AG09309 (cell line): ENCODE data around the gene ATXN7L1.

Experiments used
- DNase-seq: peaks from one replicate; pipeline ENCODE4 v3.0.0-alpha.2; 2010; ENCODE audit warnings: low read depth
- H3K4me3 ChIP-seq: 2 replicates; pipeline ENCODE4 v1.5.1; 2011; ENCODE audit warnings: mild to moderate bottlenecking, low read depth, low read length, moderate library complexity; ENCODE audit not compliant: control insufficient read depth
- CTCF ChIP-seq: IDR thresholded peaks from 2 replicates; pipeline ENCODE4 v1.5.1; 2011; ENCODE audit warnings: mild to moderate bottlenecking, low read depth, low read length, inconsistent platforms; ENCODE audit not compliant: insufficient read depth, control insufficient read depth; ENCODE audit errors: missing control alignments

ATXN7L1 gene

DNA sequence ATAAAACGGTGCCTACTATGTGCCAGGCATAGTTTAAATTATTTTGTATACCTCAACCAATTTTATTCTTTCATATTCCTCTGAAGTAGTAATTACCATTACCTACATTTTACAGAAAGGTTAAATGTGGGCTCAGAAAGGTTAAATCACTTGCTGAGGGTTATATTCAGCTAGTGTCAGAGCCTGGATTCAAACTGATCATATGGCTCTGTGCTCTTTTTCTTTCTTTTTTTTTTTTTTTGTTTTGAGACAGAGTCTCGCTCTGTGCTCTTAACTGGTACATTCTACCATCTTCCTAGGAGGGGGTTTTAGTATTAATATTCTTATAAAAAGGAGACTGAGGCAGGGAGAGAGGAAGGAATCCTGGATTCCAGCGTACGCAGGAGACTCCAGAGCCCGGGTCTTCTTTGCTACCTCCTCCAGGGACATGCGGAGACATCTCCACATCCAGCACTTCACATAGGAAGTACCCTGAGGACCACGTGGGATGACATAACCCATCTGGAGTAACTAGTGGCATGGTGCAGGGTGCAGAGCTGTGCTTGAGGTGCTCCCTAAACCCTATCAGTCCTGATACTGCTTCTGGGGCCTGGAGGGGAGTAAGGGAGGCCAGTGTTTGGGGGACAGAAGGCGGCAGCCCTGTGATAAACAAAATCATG, 29.6 kb upstream of the ATXN7L1 start:
- H3K4me3 ChIP-seq: no peak overlapping the region
- TF ChIP-seq CTCF: no peak
- DNase-seq: no peak

DNA sequence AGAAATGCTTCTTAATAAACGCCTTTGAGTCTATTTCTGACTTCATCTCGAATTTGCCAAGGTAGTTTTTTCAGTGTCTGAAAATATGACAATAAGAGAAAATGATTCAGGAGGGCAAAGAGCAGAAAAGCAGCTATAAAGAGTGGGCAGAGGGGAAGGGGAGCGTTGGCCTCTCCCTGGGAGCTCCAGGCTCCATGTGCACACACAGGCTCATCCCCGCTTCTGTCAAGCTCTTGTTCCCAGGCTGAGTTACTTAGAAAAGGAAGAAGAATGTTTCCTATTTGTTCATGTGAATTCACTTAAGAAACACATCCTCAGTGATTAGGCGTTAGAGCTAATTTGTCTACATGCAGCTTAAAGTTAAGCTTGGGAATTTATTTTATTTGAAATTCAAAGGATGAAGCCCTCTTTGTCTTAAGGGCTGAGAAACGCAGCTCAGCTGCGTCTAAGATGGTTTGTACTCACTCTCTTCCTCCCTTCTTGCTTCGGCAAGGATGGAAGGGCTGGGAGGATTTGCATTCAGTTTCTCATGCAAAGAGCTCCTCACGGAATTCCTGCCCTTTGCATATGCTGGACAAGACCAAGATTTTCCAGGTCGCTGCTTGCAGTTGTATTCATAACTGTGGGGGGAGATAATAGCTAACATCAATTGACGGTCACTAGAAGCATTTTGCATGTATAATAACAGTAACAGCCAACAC, 29.0 kb upstream of the ATXN7L1 start:
- no peak for TF ChIP-seq CTCF
- DNase-seq: no peak
- no peak overlapping the region for H3K4me3 ChIP-seq

DNA sequence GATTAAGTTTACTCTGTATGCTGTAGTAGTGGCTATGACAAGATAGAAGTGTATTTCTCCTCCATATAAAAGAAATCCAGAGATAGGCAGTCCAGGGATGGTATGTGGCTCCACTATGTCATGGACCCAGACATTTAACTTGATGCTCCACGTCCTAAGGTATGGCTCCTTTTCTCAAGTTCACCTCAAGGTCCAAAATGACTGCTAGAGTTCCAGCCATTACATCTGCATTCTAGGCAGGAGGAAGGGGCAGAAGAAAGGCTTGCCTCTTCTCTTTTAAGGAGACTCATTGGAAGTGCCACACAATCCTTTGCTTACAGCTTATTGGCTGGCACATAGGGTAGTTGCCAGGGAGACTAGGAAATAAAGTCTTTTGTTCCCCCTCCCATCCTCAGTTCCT, 27.7 kb upstream of the ATXN7L1 start:
- no peak for TF ChIP-seq CTCF
- DNase-seq: no peak
- H3K4me3 ChIP-seq: no peak overlapping the region

DNA sequence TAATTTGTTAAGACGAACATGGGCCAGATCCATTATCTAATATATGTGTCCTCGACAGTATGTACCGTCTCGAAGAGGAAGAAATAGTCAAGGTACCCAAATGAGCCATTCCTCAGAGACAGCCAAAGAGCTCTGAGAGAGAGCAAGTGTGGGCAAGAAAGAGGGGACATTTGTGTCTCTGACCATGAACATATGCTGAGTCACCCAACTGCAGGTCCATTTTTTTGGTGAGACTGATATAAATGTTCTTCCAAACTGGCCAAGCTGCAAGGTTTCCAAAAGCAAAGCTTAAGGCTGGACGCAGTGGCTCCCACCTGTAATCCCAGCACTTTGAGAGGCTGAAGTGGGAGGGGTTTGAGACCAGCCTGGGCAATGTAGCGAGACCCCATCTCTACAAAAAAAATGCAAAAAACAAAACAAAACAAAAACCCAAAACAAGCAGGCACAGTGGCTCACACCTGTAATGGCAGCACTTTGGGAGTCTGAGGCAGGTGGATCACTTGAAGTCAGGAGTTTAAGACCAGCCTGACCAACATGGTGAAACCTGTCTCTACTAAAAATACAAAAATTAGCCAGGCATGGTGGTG, 26.0 kb upstream of the ATXN7L1 start:
- no peak for DNase-seq
- H3K4me3 ChIP-seq: no peak overlapping the region
- no peak for TF ChIP-seq CTCF

DNA sequence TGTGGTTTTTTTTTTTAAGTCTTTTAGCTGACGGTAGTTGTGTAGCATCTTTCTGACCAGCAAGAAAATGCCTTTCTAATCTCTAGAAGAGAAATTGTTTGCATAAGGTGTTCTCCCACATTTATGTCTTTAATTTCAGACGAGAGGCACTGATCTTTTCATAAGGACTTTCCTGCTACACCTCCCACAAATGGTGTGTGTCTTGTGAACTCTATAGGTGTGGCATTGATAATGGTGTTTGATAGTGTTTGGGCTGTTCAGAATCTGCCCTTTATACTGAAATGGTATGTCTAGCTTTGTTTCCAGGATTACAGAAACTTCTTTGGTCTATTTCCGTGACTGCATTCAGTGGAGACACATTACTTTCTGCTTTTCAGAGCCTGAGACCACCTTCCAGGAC, 21.6 kb upstream of the ATXN7L1 start:
- no peak for TF ChIP-seq CTCF
- no peak for DNase-seq
- H3K4me3 ChIP-seq: no peak overlapping the region

DNA sequence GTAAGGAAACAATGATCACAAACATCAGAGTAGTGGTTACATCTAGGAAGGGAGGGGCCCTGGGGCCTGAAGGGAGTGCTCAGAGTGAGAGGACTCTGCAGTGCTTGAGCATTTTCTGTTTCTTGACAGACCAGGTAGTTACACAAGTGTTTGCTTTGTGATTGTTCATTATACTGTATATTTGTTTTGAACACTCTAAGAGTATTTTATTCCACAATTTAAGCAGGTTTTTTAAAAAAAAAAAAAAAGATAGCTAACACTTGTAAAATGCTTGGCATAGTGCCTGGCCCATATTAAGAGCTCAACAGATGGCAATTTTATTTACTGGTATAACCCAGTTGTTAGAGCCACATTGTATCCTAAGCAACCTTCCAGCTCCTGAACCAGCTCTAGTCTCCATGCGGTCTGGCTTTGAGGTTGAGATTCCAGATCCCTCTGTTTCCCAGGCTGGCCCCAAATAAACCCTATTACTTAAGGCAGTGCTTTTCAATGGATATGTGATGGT, 20.1 kb upstream of the ATXN7L1 start:
- no peak for TF ChIP-seq CTCF
- H3K4me3 ChIP-seq: no peak overlapping the region
- DNase-seq: no peak
